LNCaP clone FGC (cell line): ENCODE results near the gene ANP32E.
A peak's percentile ranks its signal among the peaks of the same experiment; 100 is the strongest.

Source experiments
- DNase-seq: peaks from one replicate; pipeline ENCODE4 v3.0.0-alpha.2; 2011; ENCODE audit warnings: low read depth
- H3K4me3 ChIP-seq: 2 replicates; pipeline ENCODE4 v1.5.1; 2011; ENCODE audit warnings: mild to moderate bottlenecking, low read depth, low read length, control low read depth
- CTCF ChIP-seq: IDR thresholded peaks from 2 replicates; pipeline ENCODE4 v1.5.1; 2012; ENCODE audit warnings: mild to moderate bottlenecking; ENCODE audit not compliant: control insufficient read depth, insufficient read depth; ENCODE audit errors: extremely low read depth

The ANP32E gene

GRCh38 chr1:150235852-150236613 lies at the start of gene ANP32E:
Gene ANP32E (minus strand): TSS chr1:150236112. CDS start chr1:150235786, 326 bp downstream.
- peak; percentile 42 for TF ChIP-seq CTCF
- peak; percentile 99 for DNase-seq
- H3K4me3 ChIP-seq: peak within 1 kb of the TSS; percentile 77

- DNase-seq: no peak
- TF ChIP-seq CTCF: no peak
- peak overlapping the region; percentile 72 for H3K4me3 ChIP-seq
These were observed 47.3 kb upstream of the ANP32E start for GRCh38 chr1:150283260-150283659.

- DNase-seq: peak; percentile 51
- TF ChIP-seq CTCF: no peak
- H3K4me3 ChIP-seq: peak overlapping the region; percentile 72
These were observed 46.6 kb upstream of the ANP32E start for GRCh38 chr1:150282558-150282958.

GRCh38 chr1:150281758-150282557 lies 46.0 kb upstream of the ANP32E start, which contains the start of gene CIART:
Gene CIART (plus strand): TSS chr1:150282554. CDS start chr1:150283268, 714 bp downstream.
- DNase-seq: peak; percentile 100
- no peak for TF ChIP-seq CTCF
- H3K4me3 ChIP-seq: peak within 1 kb of the TSS; percentile 72

- TF ChIP-seq CTCF: peak; percentile 66
- H3K4me3 ChIP-seq: peak overlapping the region; percentile 72
- no peak for DNase-seq
These were observed 45.4 kb upstream of the ANP32E start for GRCh38 chr1:150281221-150281757.

GRCh38 chr1:150280138-150280707 lies 44.3 kb upstream of the ANP32E start:
- no peak for TF ChIP-seq CTCF
- no peak for DNase-seq
- no peak overlapping the region for H3K4me3 ChIP-seq
